Vein endothelial cell (primary cell): ENCODE results near the gene NDUFB3. TPM values are rescaled to one million over a fixed set of nuclear protein-coding genes. Genes with fewer than 3 reads are reported as not detected.

Source experiments
- small RNA-seq: library from RNA; depleted of rRNA; stranded (forward); fragments of <200 nt; gene quantifications from one replicate; pipeline ENCODE3, GENCODE V24; 2012
- total RNA-seq: library from RNA; depleted of rRNA; stranded (reverse); fragments of >200 nt; gene quantifications from 2 replicates; pipeline ENCODE4 v1.2.3, GENCODE V29; 2012

Gene NDUFB3
- 42.5 and 50.3 TPM in 2 replicates for total RNA-seq

DNA sequence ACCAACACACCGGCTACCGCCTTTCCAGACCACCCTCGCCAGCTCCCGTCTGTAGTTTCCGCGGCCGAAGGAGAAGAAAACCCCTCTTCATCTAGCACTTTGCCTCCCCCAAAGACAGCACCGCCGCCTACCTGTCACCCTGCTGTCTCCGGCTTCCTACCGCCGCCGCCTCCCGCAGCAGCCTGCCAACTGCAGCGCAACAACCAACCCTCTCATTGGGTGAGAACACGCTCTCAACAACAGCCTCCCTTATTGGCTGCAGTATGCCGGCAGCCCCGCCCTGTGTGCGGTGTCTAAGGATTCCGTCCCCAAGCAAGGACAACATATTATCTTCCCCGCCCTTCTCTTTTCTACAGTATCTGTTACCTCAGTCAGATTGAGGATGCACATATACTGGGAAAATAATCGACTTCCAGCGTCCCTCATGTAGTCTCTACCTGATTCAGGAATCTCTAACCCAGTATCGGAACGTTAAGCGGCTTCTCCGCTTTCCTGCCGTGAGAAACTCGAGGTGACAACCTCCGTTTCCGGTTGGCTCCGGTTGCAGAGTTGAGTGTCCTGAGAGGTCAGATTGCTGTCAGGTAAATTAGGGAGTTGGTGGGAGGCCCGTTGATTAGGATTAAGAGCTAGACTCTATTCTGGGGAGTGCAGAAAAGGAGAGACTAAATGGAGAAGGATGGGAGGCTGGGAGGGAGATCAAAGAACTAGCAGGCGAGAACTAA is at the start of gene NDUFB3, which contains the start of gene HYCC2:
TSS of gene NDUFB3 (plus strand) at position 523 of the 722 bp plus-strand sequence. CDS start 6,882 bp downstream, outside the sequence.
TSS of gene HYCC2 (minus strand) at position 193 of the 722 bp plus-strand sequence. CDS start 47,662 bp downstream, outside the sequence.

GRCh38 chr2:201116115-201116958 is 44.5 kb downstream of the NDUFB3 start, which contains the start of gene CFLAR:
Gene CFLAR (plus strand): TSS chr2:201116164. CDS start chr2:201129866, 13,702 bp downstream.

Small RNAs within 50 kb of the gene (small RNA-seq; reads per million reads assigned to genes)
- gene RNU6-1206P, result not detected

Other genes with a start within 250 kb of the NDUFB3 start
- 50.6 and 64.1 TPM in 2 replicates for gene CLK1, start 207.3 kb upstream of the NDUFB3 start, total RNA-seq
- 24.5 and 27.9 TPM in 2 replicates for gene PPIL3, start 182.9 kb upstream of the NDUFB3 start, total RNA-seq
- 14.7 and 17.1 TPM in 2 replicates for gene NIF3L1, start 182.6 kb upstream of the NDUFB3 start, total RNA-seq
- gene ORC2, start 108.3 kb upstream of the NDUFB3 start, total RNA-seq, result 13.7 and 23.4 TPM in 2 replicates
- 15.4 and 20.1 TPM in 2 replicates for gene HYCC2, start 330 bp upstream of the NDUFB3 start, total RNA-seq
- gene CFLAR, start 44.2 kb downstream of the NDUFB3 start, total RNA-seq, result 293 and 295 TPM in 2 replicates
- gene CASP10, start 111.1 kb downstream of the NDUFB3 start, total RNA-seq, result 45.1 and 56.7 TPM in 2 replicates
- gene CASP8, start 188.5 kb downstream of the NDUFB3 start, total RNA-seq, result 6.2 and 7.5 TPM in 2 replicates